SU-DHL-6 (cell line): ENCODE data around the gene KY.

Source experiments
- H2AFZ ChIP-seq: fragments of 200-600 bp; sonication (generic); 2 replicates; pipeline ENCODE4 v1.6.1; 2014; ENCODE audit warnings: low read depth, mild to moderate bottlenecking, moderate library complexity, mixed read lengths, antibody characterized with exemption, low read length; ENCODE audit not compliant: severe bottlenecking
- H3F3A ChIP-seq: fragments of 200-600 bp; shearing (Covaris generic); 2 replicates; pipeline ENCODE4 v1.6.0; 2016; ENCODE audit warnings: antibody characterized with exemption, mild to moderate bottlenecking; ENCODE audit not compliant: insufficient read depth
- H3K27ac ChIP-seq: fragments of 200-600 bp; sonication (generic); 2 replicates; pipeline ENCODE4 v1.5.1; 2016; ENCODE audit warnings: low read depth, mild to moderate bottlenecking, low read length, moderate library complexity, mixed read lengths
- H3K27me3 ChIP-seq: fragments of 200-600 bp; sonication (generic), shearing (Covaris generic); 2 replicates; pipeline ENCODE4 v1.6.0; 2014; ENCODE audit warnings: mild to moderate bottlenecking, low read length
- H3K36me3 ChIP-seq: fragments of 200-600 bp; sonication (generic); 2 replicates; pipeline ENCODE4 v1.6.1; 2014; ENCODE audit warnings: mild to moderate bottlenecking, low read length, mixed read lengths
- H3K4me2 ChIP-seq: fragments of 300-600, 200-600 bp; shearing (Covaris generic), sonication (generic); 2 replicates; pipeline ENCODE4 v1.6.0; 2014; ENCODE audit warnings: low read length, low read depth, mild to moderate bottlenecking; ENCODE audit not compliant: poor library complexity, severe bottlenecking
- H3K4me3 ChIP-seq: fragments of 200-600 bp; sonication (generic); 2 replicates; pipeline ENCODE4 v1.5.1; 2014; ENCODE audit warnings: antibody characterized with exemption, low read length, mild to moderate bottlenecking, mixed read lengths; ENCODE audit not compliant: insufficient read depth, poor library complexity, severe bottlenecking
- H3K79me2 ChIP-seq: fragments of 200-600 bp; sonication (generic); 2 replicates; pipeline ENCODE4 v1.6.1; 2014; ENCODE audit warnings: mild to moderate bottlenecking, low read length, moderate library complexity; ENCODE audit not compliant: insufficient read depth
- H3K9ac ChIP-seq: fragments of 200-600 bp; sonication (generic); 2 replicates; pipeline ENCODE4 v1.7.0; 2014; ENCODE audit warnings: mild to moderate bottlenecking, low read length
- H3K9me2 ChIP-seq: fragments of 200-600 bp; sonication (generic); replicated peaks from 2 replicates; pipeline ENCODE4 v1.6.1; 2014; ENCODE audit warnings: low read length; ENCODE audit not compliant: insufficient read depth
- H3K9me3 ChIP-seq: fragments of 200-600 bp; sonication (generic); 2 replicates; pipeline ENCODE4 v1.6.1; 2014; ENCODE audit warnings: low read length, mixed read lengths; ENCODE audit not compliant: insufficient read depth
- H4K20me1 ChIP-seq: fragments of 200-600 bp; sonication (generic); 2 replicates; pipeline ENCODE4 v1.6.1; 2014; ENCODE audit warnings: low read depth, mild to moderate bottlenecking, antibody characterized with exemption, low read length, moderate library complexity, mixed read lengths
- CTCF ChIP-seq: fragments of 200-600 bp; sonication (generic); IDR thresholded peaks from one replicate; pipeline ENCODE4 v1.5.1; 2017; ENCODE audit warnings: antibody characterized with exemption, mild to moderate bottlenecking, low read length, moderate library complexity; ENCODE audit not compliant: insufficient read depth, poor library complexity, severe bottlenecking
- EZH2phosphoT487 ChIP-seq: fragments of 200-600 bp; sonication (generic), shearing (Covaris generic); conservative IDR thresholded peaks from 2 replicates; pipeline ENCODE4 v1.6.1; 2018; ENCODE audit warnings: mild to moderate bottlenecking, antibody characterized with exemption, low read length, moderate library complexity, mixed read lengths

KY gene

GRCh38 chr3:134621854-134622253, 29.0 kb downstream of the KY start:
- Histone ChIP-seq H3K79me2 (no peaks in the 10 kb centered on the region), H3K27me3 (no peaks in the 10 kb centered on the region), H3K4me2 (no peak overlapping the region), H3F3A (no peaks in the 10 kb centered on the region), H3K9ac (no peak overlapping the region), H3K27ac (no peak overlapping the region), H2AFZ (no peak overlapping the region), H3K9me2 (no peaks in the 10 kb centered on the region), H3K36me3 (no peaks in the 10 kb centered on the region), H4K20me1 (no peaks in the 10 kb centered on the region), H3K4me3 (no peak overlapping the region), H3K9me3 (no peaks in the 10 kb centered on the region)
- no peak for TF ChIP-seq CTCF
- no peak for TF ChIP-seq EZH2phosphoT487

- no peak overlapping the region for H2AFZ ChIP-seq
- H3F3A ChIP-seq = no peaks in the 10 kb centered on the region
- H3K9me2 ChIP-seq = no peaks in the 10 kb centered on the region
- TF ChIP-seq EZH2phosphoT487 = no peak
- no peak for TF ChIP-seq CTCF
- no peak overlapping the region for H3K4me2 ChIP-seq
- no peaks in the 10 kb centered on the region for H3K9me3 ChIP-seq
- H3K27ac ChIP-seq = no peak overlapping the region
- H3K79me2 ChIP-seq = no peaks in the 10 kb centered on the region
- H3K36me3 ChIP-seq = no peaks in the 10 kb centered on the region
- H3K4me3 ChIP-seq = no peak overlapping the region
- H3K27me3 ChIP-seq = no peaks in the 10 kb centered on the region
- no peak overlapping the region for H3K9ac ChIP-seq
- H4K20me1 ChIP-seq = no peaks in the 10 kb centered on the region
Measured at GRCh38 chr3:134620476-134621115, 30.2 kb downstream of the KY start.

GRCh38 chr3:134619884-134620445, 30.9 kb downstream of the KY start:
- no peak overlapping the region for H3K4me3 ChIP-seq
- H3F3A ChIP-seq = no peaks in the 10 kb centered on the region
- no peaks in the 10 kb centered on the region for H4K20me1 ChIP-seq
- no peak overlapping the region for H2AFZ ChIP-seq
- no peak for TF ChIP-seq EZH2phosphoT487
- no peak for TF ChIP-seq CTCF
- H3K36me3 ChIP-seq = no peaks in the 10 kb centered on the region
- no peak overlapping the region for H3K4me2 ChIP-seq
- H3K9ac ChIP-seq = no peak overlapping the region
- H3K79me2 ChIP-seq = no peaks in the 10 kb centered on the region
- H3K9me3 ChIP-seq = no peaks in the 10 kb centered on the region
- H3K27ac ChIP-seq = no peak overlapping the region
- H3K9me2 ChIP-seq = no peaks in the 10 kb centered on the region
- no peaks in the 10 kb centered on the region for H3K27me3 ChIP-seq
